Loucy (cell line): ENCODE results near the gene FTCD.

Source experiments
- H2AFZ ChIP-seq: fragments of 200-600 bp; sonication (generic); 2 replicates; pipeline ENCODE4 v1.6.0; 2016; ENCODE audit warnings: antibody characterized with exemption, mild to moderate bottlenecking, low read length, moderate library complexity
- H3F3A ChIP-seq: fragments of 200-600 bp; 2 replicates; pipeline ENCODE4 v1.6.0; 2016; ENCODE audit warnings: antibody characterized with exemption, low read depth, mild to moderate bottlenecking
- H3K27me3 ChIP-seq: fragments of 200-600 bp; sonication (generic); 2 replicates; pipeline ENCODE4 v1.6.1; 2014; ENCODE audit warnings: low read length, mild to moderate bottlenecking; ENCODE audit not compliant: insufficient read depth, poor library complexity, severe bottlenecking
- H3K36me3 ChIP-seq: fragments of 200-600 bp; sonication (generic); 2 replicates; pipeline ENCODE4 v1.6.1; 2016; ENCODE audit warnings: low read length; ENCODE audit not compliant: insufficient read depth
- H3K4me1 ChIP-seq: fragments of 200-600 bp; sonication (generic); 2 replicates; pipeline ENCODE4 v1.5.1; 2014; ENCODE audit warnings: low read length, mild to moderate bottlenecking; ENCODE audit not compliant: insufficient read depth, poor library complexity, severe bottlenecking
- H3K4me2 ChIP-seq: fragments of 200-600 bp; sonication (generic); 2 replicates; pipeline ENCODE4 v1.6.0; 2014; ENCODE audit warnings: antibody characterized with exemption, low read length, low read depth, mild to moderate bottlenecking; ENCODE audit not compliant: poor library complexity, severe bottlenecking
- H3K4me3 ChIP-seq: fragments of 200-600 bp; sonication (generic); 2 replicates; pipeline ENCODE4 v1.5.1; 2014; ENCODE audit warnings: low read length, mild to moderate bottlenecking, mixed read lengths; ENCODE audit not compliant: poor library complexity, severe bottlenecking
- H3K79me2 ChIP-seq: fragments of 200-600 bp; sonication (generic); 2 replicates; pipeline ENCODE4 v1.6.1; 2014; ENCODE audit warnings: low read length; ENCODE audit not compliant: insufficient read depth
- H3K9ac ChIP-seq: fragments of 200-600 bp; sonication (generic); 2 replicates; pipeline ENCODE4 v1.6.0; 2014; ENCODE audit warnings: mild to moderate bottlenecking, low read depth, low read length, moderate library complexity; ENCODE audit not compliant: poor library complexity, severe bottlenecking
- H3K9me2 ChIP-seq: fragments of 200-600 bp; sonication (generic); replicated peaks from 2 replicates; pipeline ENCODE4 v1.6.1; 2016; ENCODE audit warnings: low read depth, low read length, mixed read lengths
- H3K9me3 ChIP-seq: fragments of 200-600 bp; sonication (generic); 2 replicates; pipeline ENCODE4 v1.6.1; 2014; ENCODE audit warnings: mild to moderate bottlenecking, antibody characterized with exemption, low read length, low read depth; ENCODE audit not compliant: insufficient read depth
- H4K20me1 ChIP-seq: fragments of 200-600 bp; sonication (generic); 2 replicates; pipeline ENCODE4 v1.6.0; 2014; ENCODE audit warnings: antibody characterized with exemption, low read length, mild to moderate bottlenecking; ENCODE audit not compliant: insufficient read depth, poor library complexity, severe bottlenecking
- CTCF ChIP-seq: fragments of 200-600 bp; sonication (generic); conservative IDR thresholded peaks from 2 replicates; pipeline ENCODE4 v1.5.1; 2014; ENCODE audit warnings: mild to moderate bottlenecking, antibody characterized with exemption, low read length
- EZH2phosphoT487 ChIP-seq: fragments of 200-600 bp; IDR thresholded peaks from 2 replicates; pipeline ENCODE4 v1.6.1; 2018; ENCODE audit warnings: antibody characterized with exemption, mild to moderate bottlenecking, moderate library complexity, borderline replicate concordance

The FTCD gene

GRCh38 chr21:46151261-46151988 is 4.0 kb downstream of the FTCD start:
- Histone ChIP-seq H3K36me3 (no peaks in the 10 kb centered on the region), H2AFZ (no peak overlapping the region), H3K79me2 (no peaks in the 10 kb centered on the region), H3F3A (no peaks in the 10 kb centered on the region), H3K27me3 (no peaks in the 10 kb centered on the region), H3K9me3 (no peaks in the 10 kb centered on the region), H3K9me2 (no peaks in the 10 kb centered on the region), H3K4me2 (no peak overlapping the region), H4K20me1 (no peaks in the 10 kb centered on the region), H3K4me3 (no peak overlapping the region), H3K9ac (no peak overlapping the region), H3K4me1 (no peaks in the 10 kb centered on the region)
- TF ChIP-seq EZH2phosphoT487 (no peak), CTCF (no peak)

GRCh38 chr21:46150491-46151121 is 4.8 kb downstream of the FTCD start:
- no peak overlapping the region for H3K4me3 ChIP-seq

GRCh38 chr21:46150073-46150472 is 5.3 kb downstream of the FTCD start:
- no peak overlapping the region for H3K4me3 ChIP-seq
- H3K4me2 ChIP-seq = no peak overlapping the region
- no peaks in the 10 kb centered on the region for H3K79me2 ChIP-seq
- H2AFZ ChIP-seq = no peak overlapping the region
- no peaks in the 10 kb centered on the region for H4K20me1 ChIP-seq
- H3K36me3 ChIP-seq = no peaks in the 10 kb centered on the region
- H3K4me1 ChIP-seq = no peaks in the 10 kb centered on the region
- H3K9me3 ChIP-seq = no peaks in the 10 kb centered on the region
- TF ChIP-seq CTCF (no peak), EZH2phosphoT487 (no peak)
- no peaks in the 10 kb centered on the region for H3K9me2 ChIP-seq
- H3F3A ChIP-seq = no peaks in the 10 kb centered on the region
- no peak overlapping the region for H3K9ac ChIP-seq
- no peaks in the 10 kb centered on the region for H3K27me3 ChIP-seq

More at GRCh38 chr21:46150491-46151121, 4.8 kb downstream of the FTCD start:
- Histone ChIP-seq H3F3A (no peaks in the 10 kb centered on the region), H3K4me1 (no peaks in the 10 kb centered on the region), H3K9ac (no peak overlapping the region), H3K9me2 (no peaks in the 10 kb centered on the region), H3K79me2 (no peaks in the 10 kb centered on the region), H3K36me3 (no peaks in the 10 kb centered on the region), H3K27me3 (no peaks in the 10 kb centered on the region), H4K20me1 (no peaks in the 10 kb centered on the region), H2AFZ (no peak overlapping the region), H3K4me2 (no peak overlapping the region), H3K9me3 (no peaks in the 10 kb centered on the region)
- TF ChIP-seq EZH2phosphoT487 = no peak
- no peak for TF ChIP-seq CTCF
